B cell (primary cell): ENCODE results near the gene ACER2.

Experiments
- CTCF ChIP-seq: fragments of 200-600 bp; IDR thresholded peaks from one replicate; pipeline ENCODE4 v1.8.0; 2022; ENCODE audit warnings: antibody characterized with exemption, mild to moderate bottlenecking
- EZH2 ChIP-seq: IDR thresholded peaks from 2 replicates; pipeline ENCODE4 v1.6.1; 2012; ENCODE audit warnings: borderline replicate concordance, low read depth, mild to moderate bottlenecking, moderate library complexity, low read length; ENCODE audit not compliant: insufficient read depth, poor library complexity, severe bottlenecking

- TF ChIP-seq CTCF (no peak), EZH2 (no peak)
Observed at GRCh38 chr9:19464061-19464763, 55.4 kb downstream of the ACER2 start.
